H1 (cell line): Measurements from ENCODE around the gene MEGF9. TPM values are rescaled to one million over a fixed set of nuclear protein-coding genes. Genes with fewer than 3 reads are reported as not detected.

ENCODE experiments used
- CTCF ChIA-PET: fragments of 300-600 bp; sonication (Branson Sonifier 250); formaldehyde crosslinking; loops from one replicate; lab custom pipeline; 2021; ENCODE audit not compliant: partially characterized antibody; lab: Charles Lee
- POLR2A ChIA-PET: fragments of 300-600 bp; sonication (Branson Sonifier 250); formaldehyde crosslinking; loops from one replicate; lab custom pipeline; 2021; ENCODE audit warnings: inconsistent platforms; ENCODE audit not compliant: partially characterized antibody; lab: Charles Lee
- DNase-seq, 2 experiments: peaks; one replicate each; pipeline versions ENCODE4 v3.0.0 to v3.0.0-alpha.2; 2010 to 2022; ENCODE audit warnings: low spot score in 2 of 2, low read depth in 1 of 2, mixed read lengths in 1 of 2
- FAIRE-seq: peaks from 2 replicates; lab custom pipeline; 2011; peaks lifted over from hg19 to GRCh38; lab: Jason Lieb, UNC
- H2AFZ ChIP-seq: 2 replicates; pipeline ENCODE4 v1.8.1; 2012; ENCODE audit warnings: low read length, inconsistent platforms
- H2AK5ac ChIP-seq: 2 replicates; pipeline ENCODE4 v1.6.1; 2013; ENCODE audit warnings: low read depth, low read length
- H2BK120ac ChIP-seq: replicated peaks from 2 replicates; pipeline ENCODE3; 2013; ENCODE audit warnings: low read depth, low read length, inconsistent platforms
- H2BK12ac ChIP-seq: 2 replicates; pipeline ENCODE4 v1.6.1; 2013; ENCODE audit warnings: low read depth, low read length
- H2BK15ac ChIP-seq: 2 replicates; pipeline ENCODE4 v1.6.1; 2013; ENCODE audit warnings: low read length
- H2BK20ac ChIP-seq: 2 replicates; pipeline ENCODE4 v1.6.1; 2013; ENCODE audit warnings: low read length
- H2BK5ac ChIP-seq: 2 replicates; pipeline ENCODE4 v1.6.1; 2013; ENCODE audit warnings: low read depth, low read length
- H3K14ac ChIP-seq: 2 replicates; pipeline ENCODE4 v1.6.1; 2013; ENCODE audit warnings: inconsistent platforms; ENCODE audit not compliant: insufficient read length
- H3K18ac ChIP-seq: 2 replicates; pipeline ENCODE4 v1.6.1; 2013; ENCODE audit warnings: low read length; ENCODE audit errors: extremely low read depth
- H3K23ac ChIP-seq: 2 replicates; pipeline ENCODE4 v1.6.1; 2013; ENCODE audit warnings: inconsistent platforms; ENCODE audit not compliant: insufficient read length
- H3K23me2 ChIP-seq: 2 replicates; pipeline ENCODE4 v1.6.1; 2013; ENCODE audit warnings: low read depth, low read length
- H3K27ac ChIP-seq: 2 replicates; pipeline ENCODE4 v1.6.1; 2011; ENCODE audit warnings: low read depth, low read length, inconsistent platforms
- H3K27me3 ChIP-seq, 4 experiments: replicated peaks in 1 of 4; 1 replicate in 1 of 4; 2 replicates in 3 of 4; pipeline versions ENCODE4 v1.6.1 to v1.8.1; 2011 to 2013; ENCODE audit warnings: low read length in 3 of 4, mild to moderate bottlenecking in 3 of 4, inconsistent platforms in 2 of 4, mixed read lengths in 2 of 4, moderate library complexity in 1 of 4; ENCODE audit not compliant: control insufficient read depth in 3 of 4, insufficient read depth in 3 of 4; ENCODE audit errors: extremely low read depth in 1 of 4
- H3K36me3 ChIP-seq, 4 experiments: 2 replicates each; pipeline versions ENCODE4 v1.6.1 to v1.8.1; 2011 to 2013; ENCODE audit warnings: mild to moderate bottlenecking in 4 of 4, low read length in 3 of 4, moderate library complexity in 2 of 4, control low read depth in 1 of 4, inconsistent platforms in 1 of 4; ENCODE audit not compliant: insufficient read depth in 4 of 4, control insufficient read depth in 2 of 4
- H3K4ac ChIP-seq: replicated peaks from 2 replicates; pipeline ENCODE3; 2013; ENCODE audit warnings: low read length, low read depth, mixed read lengths, inconsistent platforms; ENCODE audit not compliant: insufficient read length
- H3K4me1 ChIP-seq, 4 experiments: replicated peaks in 1 of 4; 1 replicate in 1 of 4; 2 replicates in 3 of 4; pipeline versions ENCODE4 v1.6.1 to v1.8.1; 2011 to 2013; ENCODE audit warnings: low read length in 3 of 4, inconsistent platforms in 2 of 4, mixed read lengths in 1 of 4; ENCODE audit not compliant: insufficient read depth in 4 of 4, control insufficient read depth in 3 of 4
- H3K4me2 ChIP-seq, 2 experiments: 2 replicates each; pipeline versions ENCODE4 v1.6.1 to v1.8.1; 2011 to 2013; ENCODE audit warnings: low read depth in 2 of 2, low read length in 2 of 2, control low read depth in 1 of 2, inconsistent platforms in 1 of 2, mild to moderate bottlenecking in 1 of 2; ENCODE audit not compliant: insufficient read depth in 1 of 2
- H3K4me3 ChIP-seq, 4 experiments: fragments of 200-600, 300-600 bp in 1 of 4; sonication (generic), shearing (Covaris generic), sonication (Bioruptor Twin) in 1 of 4; 2 replicates each; pipeline versions ENCODE4 v1.5.1 to v1.8.1; 2011 to 2016; ENCODE audit warnings: low read length in 4 of 4, low read depth in 3 of 4, control low read depth in 2 of 4, inconsistent platforms in 2 of 4, mild to moderate bottlenecking in 2 of 4, mixed read lengths in 1 of 4, moderate library complexity in 1 of 4; ENCODE audit not compliant: insufficient read depth in 2 of 4; ENCODE audit errors: extremely low read depth in 1 of 4
- H3K56ac ChIP-seq: replicated peaks from 2 replicates; pipeline ENCODE3; 2013; ENCODE audit warnings: low read depth, mild to moderate bottlenecking, mixed read lengths, low read length, inconsistent platforms; ENCODE audit not compliant: insufficient read length
- H3K79me1 ChIP-seq: 2 replicates; pipeline ENCODE4 v1.6.1; 2013; ENCODE audit warnings: low read depth, low read length, control low read depth
- H3K79me2 ChIP-seq, 2 experiments: 2 replicates each; pipeline versions ENCODE4 v1.6.1 to v1.8.1; 2012 to 2013; ENCODE audit warnings: low read length in 2 of 2, mild to moderate bottlenecking in 2 of 2, inconsistent platforms in 1 of 2; ENCODE audit not compliant: insufficient read depth in 2 of 2, control insufficient read depth in 1 of 2
- H3K9ac ChIP-seq, 4 experiments: replicated peaks in 1 of 4; 1 replicate in 1 of 4; 2 replicates in 3 of 4; pipeline versions ENCODE4 v1.6.1 to v1.8.1; 2011 to 2013; ENCODE audit warnings: low read depth in 3 of 4, low read length in 3 of 4, control low read depth in 2 of 4, mild to moderate bottlenecking in 2 of 4, moderate library complexity in 2 of 4, inconsistent platforms in 1 of 4; ENCODE audit errors: extremely low read depth in 1 of 4
- H3K9me3 ChIP-seq, 2 experiments: 2 replicates each; pipeline versions ENCODE4 v1.6.1 to v1.8.1; 2012 to 2013; ENCODE audit warnings: mild to moderate bottlenecking in 2 of 2, moderate library complexity in 2 of 2, control low read depth in 1 of 2, inconsistent platforms in 1 of 2, low read depth in 1 of 2, low read length in 1 of 2, mixed read lengths in 1 of 2; ENCODE audit not compliant: insufficient read depth in 2 of 2
- H4K20me1 ChIP-seq, 2 experiments: replicated peaks in 1 of 2; 2 replicates each; pipeline versions ENCODE3 to v1.8.1; 2011 to 2013; ENCODE audit warnings: inconsistent platforms in 2 of 2, low read length in 2 of 2, mild to moderate bottlenecking in 1 of 2; ENCODE audit not compliant: insufficient read depth in 2 of 2, control insufficient read depth in 1 of 2
- H4K5ac ChIP-seq: 2 replicates; pipeline ENCODE4 v1.6.1; 2013; ENCODE audit warnings: low read length, low read depth, mixed read lengths, inconsistent platforms; ENCODE audit not compliant: insufficient read length
- H4K8ac ChIP-seq: 2 replicates; pipeline ENCODE4 v1.8.0; 2013; ENCODE audit warnings: mild to moderate bottlenecking, moderate library complexity, low read length, inconsistent platforms; ENCODE audit not compliant: insufficient read depth; ENCODE audit errors: extremely low read depth
- H4K91ac ChIP-seq: replicated peaks from 2 replicates; pipeline ENCODE3; 2013; ENCODE audit warnings: low read length, mixed read lengths, inconsistent platforms; ENCODE audit not compliant: insufficient read length
- EGR1 ChIP-seq: IDR thresholded peaks from 2 replicates; pipeline ENCODE4 v1.6.1; 2011; ENCODE audit warnings: low read depth, low read length, borderline replicate concordance
- GABPA ChIP-seq: IDR thresholded peaks from 2 replicates; pipeline ENCODE4 v1.6.1; 2011; ENCODE audit warnings: mild to moderate bottlenecking, low read length, moderate library complexity, borderline replicate concordance; ENCODE audit not compliant: insufficient read depth
- MAFK ChIP-seq: IDR thresholded peaks from 2 replicates; pipeline ENCODE4 v1.6.1; 2012; ENCODE audit warnings: low read depth, mild to moderate bottlenecking, improper control_type of control experiment, low read length
- SP2 ChIP-seq: IDR thresholded peaks from 2 replicates; pipeline ENCODE4 v1.6.1; 2012; ENCODE audit warnings: mild to moderate bottlenecking, low read length, inconsistent platforms
- WGBS, 2 experiments: shearing (Covaris generic) in 1 of 2; methylation state at CpG; one replicate each; pipeline versions ENCODE4 v1.1.6 to v1.1.7; 2013 to 2015; ENCODE audit warnings: low lambda C conversion rate in 2 of 2, mixed read lengths in 2 of 2, inconsistent platforms in 1 of 2, low coverage in 1 of 2, missing lambda C conversion rate in 1 of 2; ENCODE audit not compliant: insufficient replicate concordance in 2 of 2, insufficient coverage in 1 of 2, insufficient read length in 1 of 2; ENCODE audit errors: extremely low coverage in 1 of 2, missing lambda C conversion rate in 1 of 2; 5-methylcytosine and 5-hydroxymethylcytosine counted together
- polyA plus RNA-seq, 7 experiments: library from polyadenylated mRNA; depleted of rRNA in 3 of 7; stranded (reverse) in 5 of 7; unstranded in 2 of 7; fragments of >200 nt in 5 of 7; fragments of 200-250 nt in 2 of 7; gene quantifications; 1 replicate in 5 of 7; 2 replicates in 1 of 7; 4 replicates in 1 of 7; pipeline versions ENCODE4 v1.2.1 to v1.2.3, GENCODE V29; 2011 to 2013; ENCODE audit warnings: missing spikeins in 2 of 7, mixed read lengths in 2 of 7
- total RNA-seq: library from RNA; stranded (reverse); fragmentation: NEBNext Ultra II Directional; extraction: Animal tissue kit (Norgen Biotek cat#: 25700); gene quantifications from 2 replicates; pipeline ENCODE4 v1.2.1, GENCODE V29; 2021
- TF ChIP-seq, protein P1 (sequence below): IDR thresholded peaks from 2 replicates; pipeline ENCODE4 v1.6.1; 2012; ENCODE audit warnings: inconsistent platforms
- TF ChIP-seq, protein P2 (sequence below): IDR thresholded peaks from 2 replicates; pipeline ENCODE4 v1.6.1; 2011; ENCODE audit warnings: low read length, improper control_type of control experiment
- TF ChIP-seq, protein P3 (sequence below): IDR thresholded peaks from 2 replicates; pipeline ENCODE4 v1.6.1; 2012; ENCODE audit warnings: inconsistent platforms
- TF ChIP-seq, protein P4 (sequence below): IDR thresholded peaks from 2 replicates; pipeline ENCODE4 v1.6.1; 2012; ENCODE audit warnings: low read length, inconsistent platforms

MEGF9 gene
- total and polyA plus RNA-seq, 2 of the 8 experiments (the other 6 are each of a cell fraction or from before 2014, with no cell fraction given): 0.45 to 1.8 TPM

DNA sequence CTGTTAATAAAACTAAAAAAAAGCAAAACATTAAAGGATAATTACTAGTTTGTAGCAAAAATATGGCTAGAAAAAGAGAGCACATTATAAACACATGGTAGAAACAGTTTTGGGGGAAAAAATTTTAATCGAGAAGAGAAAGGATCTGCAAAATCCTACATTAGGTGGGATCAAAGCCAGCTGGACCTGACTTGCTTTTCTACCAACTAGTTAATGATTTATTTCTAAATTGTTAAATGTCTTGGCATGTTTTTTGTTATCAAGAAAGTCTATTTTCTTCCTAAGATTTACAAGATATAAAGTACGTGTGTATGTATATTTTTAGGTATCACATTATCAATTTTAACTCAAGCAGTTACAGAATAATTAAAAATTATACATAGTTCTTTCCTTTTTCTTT lies 87.2 kb downstream of the MEGF9 start:
- Histone ChIP-seq H2AFZ (no peak overlapping the region), H2AK5ac (no peak overlapping the region), H3K18ac (no peak overlapping the region), H2BK20ac (no peak overlapping the region), H3K4me1 (peaks cover 0 to 6% (median 0%) of the 10 kb centered on the region in 4 experiments; a peak in 1 of 7 replicates), H3K4me3 (no peak overlapping the region), H3K14ac (no peak overlapping the region), H2BK12ac (no peak overlapping the region), H2BK15ac (no peak overlapping the region), H3K4ac (no peak overlapping the region), H3K36me3 (no peaks in the 10 kb centered on the region), H3K79me1 (no peaks in the 10 kb centered on the region), H4K91ac (no peak overlapping the region), H2BK120ac (no peak overlapping the region), H3K23ac (no peak overlapping the region), H3K79me2 (no peaks in the 10 kb centered on the region), H3K27ac (no peak overlapping the region), H3K23me2 (no peaks in the 10 kb centered on the region), H2BK5ac (no peak overlapping the region), H3K9me3 (no peaks in the 10 kb centered on the region), H4K5ac (no peak overlapping the region), H4K20me1 (no peaks in the 10 kb centered on the region), H4K8ac (no peak overlapping the region), H3K27me3 (no peaks in the 10 kb centered on the region), H3K4me2 (no peak overlapping the region), H3K56ac (no peak overlapping the region), H3K9ac (no peak overlapping the region)
- TF ChIP-seq, protein P1, sequence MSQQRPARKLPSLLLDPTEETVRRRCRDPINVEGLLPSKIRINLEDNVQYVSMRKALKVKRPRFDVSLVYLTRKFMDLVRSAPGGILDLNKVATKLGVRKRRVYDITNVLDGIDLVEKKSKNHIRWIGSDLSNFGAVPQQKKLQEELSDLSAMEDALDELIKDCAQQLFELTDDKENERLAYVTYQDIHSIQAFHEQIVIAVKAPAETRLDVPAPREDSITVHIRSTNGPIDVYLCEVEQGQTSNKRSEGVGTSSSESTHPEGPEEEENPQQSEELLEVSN: no peak
- TF ChIP-seq SP2 (no peak), EGR1 (no peak), MAFK (no peak), GABPA (no peak)
- TF ChIP-seq, protein P2, sequence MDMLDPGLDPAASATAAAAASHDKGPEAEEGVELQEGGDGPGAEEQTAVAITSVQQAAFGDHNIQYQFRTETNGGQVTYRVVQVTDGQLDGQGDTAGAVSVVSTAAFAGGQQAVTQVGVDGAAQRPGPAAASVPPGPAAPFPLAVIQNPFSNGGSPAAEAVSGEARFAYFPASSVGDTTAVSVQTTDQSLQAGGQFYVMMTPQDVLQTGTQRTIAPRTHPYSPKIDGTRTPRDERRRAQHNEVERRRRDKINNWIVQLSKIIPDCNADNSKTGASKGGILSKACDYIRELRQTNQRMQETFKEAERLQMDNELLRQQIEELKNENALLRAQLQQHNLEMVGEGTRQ: no peak
- TF ChIP-seq, protein P3, sequence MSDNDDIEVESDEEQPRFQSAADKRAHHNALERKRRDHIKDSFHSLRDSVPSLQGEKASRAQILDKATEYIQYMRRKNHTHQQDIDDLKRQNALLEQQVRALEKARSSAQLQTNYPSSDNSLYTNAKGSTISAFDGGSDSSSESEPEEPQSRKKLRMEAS: no peak
- TF ChIP-seq, protein P4, sequence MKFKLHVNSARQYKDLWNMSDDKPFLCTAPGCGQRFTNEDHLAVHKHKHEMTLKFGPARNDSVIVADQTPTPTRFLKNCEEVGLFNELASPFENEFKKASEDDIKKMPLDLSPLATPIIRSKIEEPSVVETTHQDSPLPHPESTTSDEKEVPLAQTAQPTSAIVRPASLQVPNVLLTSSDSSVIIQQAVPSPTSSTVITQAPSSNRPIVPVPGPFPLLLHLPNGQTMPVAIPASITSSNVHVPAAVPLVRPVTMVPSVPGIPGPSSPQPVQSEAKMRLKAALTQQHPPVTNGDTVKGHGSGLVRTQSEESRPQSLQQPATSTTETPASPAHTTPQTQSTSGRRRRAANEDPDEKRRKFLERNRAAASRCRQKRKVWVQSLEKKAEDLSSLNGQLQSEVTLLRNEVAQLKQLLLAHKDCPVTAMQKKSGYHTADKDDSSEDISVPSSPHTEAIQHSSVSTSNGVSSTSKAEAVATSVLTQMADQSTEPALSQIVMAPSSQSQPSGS: no peak
- ChIA-PET POLR2A (no interaction called here), CTCF (interaction anchor here (1.1 to 3.0 kb wide), 2 partner anchors 9 to 16 kb away, joined by 4 to 15 read pairs; no protein-coding TSS in a partner anchor)
- no peak for FAIRE-seq
- 87% methylated on average over 2 of the region's 2 CpGs; no CpG with 5 or more reads in 1 of the 2 experiments for WGBS, 2 experiments
- DNase-seq: no peak
